GM21390 (cell line): Measurements from ENCODE around the gene FGF23.
"Not testable (repeated sequence)": the region's sequence is repeated elsewhere in the genome, so short reads cannot be mapped to it uniquely, and the experiment has no call there.

Experiments used
- ATAC-seq: cut with Tn5 transposase; IDR thresholded peaks from one replicate; pipeline ENCODE4 v1.9.1; 2021; ENCODE audit not compliant: unreplicated experiment

FGF23 gene

GRCh38 chr12:4379405-4379804, at the start of gene FGF23:
Gene FGF23 (minus strand): TSS chr12:4379712. CDS start chr12:4379582, 130 bp downstream.
- no peak for ATAC-seq

DNA sequence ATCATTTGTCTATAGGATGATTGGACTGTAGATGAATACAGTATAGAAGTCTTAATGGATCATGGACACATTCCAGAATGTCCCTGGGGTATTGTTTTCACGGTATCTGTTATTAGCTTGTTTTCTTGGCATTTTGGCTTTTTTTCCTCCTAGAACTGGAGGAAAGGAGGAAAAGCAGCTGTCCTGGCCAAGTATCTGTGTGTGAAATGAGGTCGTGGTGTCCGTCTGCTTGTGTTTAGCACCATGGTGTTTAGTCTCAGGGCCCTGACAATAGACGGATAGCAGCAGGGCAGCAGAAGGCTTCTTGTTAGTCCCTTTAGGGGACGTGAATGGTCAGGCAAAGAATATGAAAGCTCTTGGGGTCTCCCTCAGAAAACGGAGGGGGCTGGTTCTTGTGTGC, 44.9 kb upstream of the FGF23 start:
- no peak for ATAC-seq

GRCh38 chr12:4423528-4424195, 44.1 kb upstream of the FGF23 start:
- no peak for ATAC-seq

DNA sequence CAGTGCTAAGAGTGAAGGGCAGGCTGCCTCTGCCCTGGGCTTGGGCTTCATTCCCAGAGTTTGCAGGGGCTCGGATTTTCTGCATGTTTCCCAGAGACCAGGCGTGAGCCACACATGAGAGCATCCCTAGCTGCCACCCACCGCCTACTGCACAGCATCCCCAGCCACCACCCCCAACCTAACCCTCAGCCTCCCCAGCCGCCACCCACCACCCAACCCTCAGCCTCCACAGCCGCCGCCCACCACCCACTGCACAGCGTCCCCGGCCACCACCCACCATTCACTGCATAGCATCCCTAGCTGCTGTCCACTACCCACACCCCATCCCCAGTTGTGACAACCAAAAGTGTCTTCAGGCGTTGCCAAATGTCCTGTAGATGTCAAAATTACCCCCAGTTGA, 43.5 kb upstream of the FGF23 start:
- no peak for ATAC-seq

GRCh38 chr12:4421590-4422031, 42.1 kb upstream of the FGF23 start:
- no peak for ATAC-seq

DNA sequence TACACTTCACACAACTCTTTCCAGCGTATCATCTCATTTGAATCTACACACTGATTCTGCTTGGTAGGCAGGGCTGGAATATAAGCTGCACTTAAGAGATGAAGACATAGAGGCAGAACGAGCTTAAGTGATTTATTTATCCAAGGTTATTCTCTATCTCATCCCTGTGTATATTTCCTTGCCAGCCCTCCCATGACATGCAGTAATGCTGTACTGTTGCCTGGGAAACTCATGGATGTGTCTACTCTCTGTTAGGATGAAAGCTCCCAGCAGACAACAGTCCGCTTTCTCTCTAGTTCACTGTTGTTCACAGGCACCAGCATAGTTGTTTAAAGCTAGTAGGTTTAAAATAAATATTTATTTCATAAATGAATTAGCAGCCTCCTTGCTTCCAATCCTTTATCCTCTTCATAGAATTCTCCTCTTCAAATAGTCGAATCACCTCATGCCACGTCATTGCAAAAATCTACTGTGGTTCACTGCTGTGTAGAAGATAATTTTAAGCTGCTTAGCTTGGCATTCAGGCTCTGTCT, 40.7 kb upstream of the FGF23 start:
- no peak for ATAC-seq

- ATAC-seq: no peak
Measured at GRCh38 chr12:4418913-4419312, 39.4 kb upstream of the FGF23 start.

DNA sequence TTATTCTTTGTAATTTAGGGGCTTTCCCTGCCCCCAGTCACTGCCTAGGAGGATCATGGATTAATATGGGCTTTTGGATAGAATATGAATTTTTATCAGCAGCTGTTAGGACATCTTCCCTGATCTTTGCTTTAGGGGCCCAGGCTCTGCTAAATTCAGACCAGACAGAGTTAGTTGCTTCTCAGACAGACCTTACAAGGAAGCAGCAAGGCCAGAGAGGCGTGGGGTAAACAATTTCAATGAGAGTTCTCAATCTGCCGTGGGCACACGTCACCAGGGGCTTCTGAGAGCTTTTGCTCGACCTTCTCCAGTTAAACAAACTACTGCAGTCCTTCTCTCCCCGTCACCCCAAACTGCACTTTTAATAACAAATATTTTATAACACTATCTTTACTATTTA, 38.4 kb upstream of the FGF23 start:
- no peak for ATAC-seq

GRCh38 chr12:4417455-4417854, 37.9 kb upstream of the FGF23 start:
- ATAC-seq: no peak

- ATAC-seq: no peak
Measured at GRCh38 chr12:4416276-4416675, 36.8 kb upstream of the FGF23 start.

DNA sequence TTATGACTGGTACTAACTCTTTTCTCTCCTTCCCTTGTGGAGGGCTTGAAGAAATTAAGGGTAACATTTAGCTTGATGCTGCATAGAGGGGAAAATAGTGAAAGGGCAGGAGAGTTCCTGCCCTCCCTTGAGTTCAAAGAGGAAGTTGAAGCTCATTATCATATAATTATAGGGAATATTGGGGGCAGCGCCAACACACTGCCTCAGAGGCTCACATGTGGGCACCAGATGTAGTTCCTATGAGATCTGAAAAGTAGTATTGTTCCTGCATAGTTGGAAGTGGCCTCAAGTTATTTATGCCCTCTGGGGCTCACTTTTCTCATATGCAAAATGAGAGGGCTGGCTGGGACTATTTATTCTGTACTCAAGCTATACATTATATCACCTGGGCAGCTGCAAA, 33.0 kb upstream of the FGF23 start:
- no peak for ATAC-seq

DNA sequence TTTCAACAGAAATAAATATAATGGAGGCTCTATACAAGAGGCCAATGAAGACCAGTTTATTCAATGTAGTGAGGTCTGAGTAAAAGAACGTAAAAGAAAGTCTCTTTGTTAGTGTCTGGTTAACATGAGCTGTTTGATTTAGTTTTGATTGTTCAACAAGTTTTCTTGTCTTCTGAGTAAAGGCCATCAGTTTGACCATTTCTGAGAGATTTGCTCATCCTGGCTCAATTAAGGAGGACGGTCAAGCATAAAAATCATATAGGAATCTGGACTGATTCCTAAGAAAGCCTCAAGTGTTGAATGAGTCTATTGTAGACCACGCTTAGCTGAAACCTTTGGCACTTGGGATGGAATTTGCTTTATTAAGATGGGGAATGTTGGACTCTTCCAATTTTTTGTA, 32.5 kb upstream of the FGF23 start:
- no peak for ATAC-seq

DNA sequence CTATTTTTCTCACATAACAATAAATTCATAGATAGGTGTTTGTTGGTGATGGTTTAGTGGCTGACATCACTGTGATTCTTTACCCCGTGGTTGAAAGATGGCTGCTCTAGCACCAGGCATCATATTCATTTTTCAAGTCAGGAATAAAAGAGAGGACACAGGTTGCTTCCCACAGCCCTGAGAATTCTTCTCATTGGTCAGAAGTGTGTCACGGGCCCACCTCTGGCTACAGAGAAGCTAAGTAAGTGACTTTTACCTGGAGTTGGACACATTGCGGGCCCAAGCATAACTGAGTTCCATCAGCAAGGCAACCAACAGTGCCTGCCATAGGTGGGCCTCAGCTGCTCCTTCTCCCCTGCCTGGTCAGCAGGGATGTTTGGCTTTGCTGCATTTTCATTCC, 27.6 kb upstream of the FGF23 start:
- no peak for ATAC-seq

DNA sequence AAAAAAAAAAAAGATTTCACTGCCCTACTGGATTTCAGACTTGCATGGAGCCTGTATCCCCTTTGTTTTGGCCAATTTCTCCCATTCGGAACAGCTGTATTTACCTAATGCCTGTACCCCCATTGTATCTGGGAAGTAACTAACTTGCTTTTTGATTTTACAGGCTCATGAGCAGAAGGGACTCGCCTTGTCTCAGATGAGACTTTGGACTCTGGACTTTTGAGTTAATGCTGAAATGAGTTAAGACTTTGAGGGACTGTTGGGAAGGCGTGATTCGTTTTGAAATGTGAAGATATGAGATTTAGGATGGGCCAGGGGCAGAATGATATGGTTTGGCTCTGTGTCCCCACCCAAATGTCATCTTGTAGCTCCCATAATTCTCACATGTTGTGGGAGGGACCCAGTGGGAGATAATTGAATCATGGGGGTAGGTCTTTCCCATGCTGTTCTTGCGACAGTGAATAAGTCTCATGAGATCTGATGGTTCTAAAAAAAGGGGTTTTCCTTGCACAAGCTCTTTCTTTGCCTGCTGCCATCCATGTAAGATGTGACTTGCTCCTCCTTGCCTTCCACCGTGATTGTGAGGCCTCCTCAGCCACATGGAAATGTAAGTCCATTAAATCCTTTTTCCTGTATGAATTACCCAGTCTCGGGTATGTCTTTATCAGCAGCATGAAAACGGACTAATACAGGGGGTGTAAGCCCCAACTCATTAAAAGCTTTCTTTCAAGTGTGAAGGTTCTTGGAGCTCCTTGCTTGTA, 25.5 kb upstream of the FGF23 start:
- not testable (repeated sequence) for ATAC-seq

DNA sequence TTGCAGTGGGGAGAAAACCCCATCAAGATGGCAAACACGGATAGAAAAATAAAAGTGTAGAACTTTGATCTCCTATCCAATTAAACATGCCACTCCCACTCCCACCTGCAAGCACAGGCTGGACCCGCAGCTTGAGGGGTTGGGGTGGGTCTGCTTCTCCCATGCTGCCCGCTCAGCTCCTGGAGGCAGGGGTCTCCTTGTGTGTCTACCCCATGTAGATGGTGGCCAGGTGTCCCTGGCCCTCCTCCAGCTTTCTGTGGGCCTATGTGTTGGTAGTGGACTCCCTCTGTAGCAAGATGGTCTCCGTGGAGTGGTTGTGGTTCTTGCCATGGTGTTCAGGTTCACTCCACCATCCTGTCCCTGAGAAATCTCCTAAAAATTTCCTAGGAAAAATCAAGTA, 23.5 kb upstream of the FGF23 start:
- no peak for ATAC-seq

- ATAC-seq: no peak
Measured at GRCh38 chr12:4401117-4401516, 21.6 kb upstream of the FGF23 start.

GRCh38 chr12:4395818-4396217, 16.3 kb upstream of the FGF23 start:
- ATAC-seq: no peak

- no peak for ATAC-seq
Measured at GRCh38 chr12:4393211-4393610, 13.7 kb upstream of the FGF23 start.

DNA sequence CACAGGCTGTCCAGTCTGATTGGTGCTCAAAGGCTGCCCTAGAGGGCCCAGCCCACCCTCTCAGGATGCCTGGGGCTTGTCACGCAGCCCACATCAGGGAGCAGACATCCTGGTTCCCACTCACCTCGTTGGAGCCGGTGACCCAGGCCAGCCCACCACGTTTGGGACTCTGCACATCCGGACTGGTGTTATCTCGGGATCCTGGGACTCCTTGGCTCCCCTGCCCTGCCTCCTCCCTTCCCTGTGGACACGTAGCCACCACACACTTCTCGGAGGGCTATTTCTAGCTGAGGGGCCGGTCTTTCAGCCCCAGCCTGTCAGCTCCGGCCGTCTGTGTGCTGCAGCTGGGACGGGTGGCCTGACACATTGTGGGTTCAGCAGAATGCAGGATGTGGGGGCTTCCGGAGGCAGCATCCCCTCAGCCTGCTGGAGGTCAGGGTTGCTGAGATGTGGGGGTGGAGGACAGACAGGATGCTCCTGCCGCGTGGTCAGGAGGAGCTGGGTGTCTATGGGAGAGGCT, 12.8 kb upstream of the FGF23 start:
- ATAC-seq: no peak

GRCh38 chr12:4388662-4389061, 9.2 kb upstream of the FGF23 start:
- ATAC-seq: no peak

DNA sequence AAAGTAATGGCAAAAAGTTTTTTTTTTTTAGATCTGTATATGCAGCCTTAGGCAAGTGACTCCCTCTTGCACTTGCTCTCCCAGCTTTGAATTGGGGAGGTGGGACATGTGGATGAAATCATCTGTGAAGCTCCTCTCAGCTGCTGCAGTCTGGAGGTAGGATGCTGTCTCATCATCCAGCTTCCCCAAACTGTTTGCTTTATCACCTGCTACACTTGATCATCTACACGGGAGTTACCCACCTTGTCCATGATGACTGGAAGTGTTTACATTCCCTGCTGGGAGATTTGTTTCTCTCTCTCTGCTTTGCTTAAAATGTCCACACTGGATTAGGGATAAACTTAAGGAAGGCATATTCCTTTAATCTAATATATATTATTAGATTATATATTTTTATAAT, 8.5 kb upstream of the FGF23 start:
- no peak for ATAC-seq

DNA sequence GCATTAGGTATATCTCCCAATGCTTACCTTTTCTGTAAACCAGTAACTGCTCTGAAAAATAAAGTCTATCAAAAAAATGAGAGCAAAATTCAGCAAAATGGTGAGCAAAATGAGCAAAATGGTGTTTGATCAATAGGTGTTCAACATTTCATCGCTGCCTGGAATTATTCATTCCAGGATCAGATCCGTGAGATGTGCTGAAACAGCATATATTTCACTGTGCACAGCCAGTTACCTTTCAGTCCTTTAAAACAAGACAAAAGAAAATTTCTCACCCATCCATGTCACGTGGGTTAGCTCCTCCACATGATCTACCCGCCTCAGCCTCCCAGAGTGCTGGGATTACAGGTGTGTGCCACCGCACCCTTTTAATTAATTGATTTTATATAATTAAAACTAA, 8.1 kb upstream of the FGF23 start:
- ATAC-seq: no peak
